ENCODE measurements around the gene KPNA4. TPM values are rescaled to one million over a fixed set of nuclear protein-coding genes. Genes with fewer than 3 reads are reported as not detected.

The KPNA4 gene
- total RNA-seq, 1 experiment from 2014 or later = 76.7 TPM

GRCh38 chr3:160562952-160563351 is 2.4 kb downstream of the KPNA4 start:
- peaks cover 14% of the 10 kb centered on the region for H3K23me2 ChIP-seq (ENCODE audit: insufficient read length, low read depth, low read length, poor library complexity, severe bottlenecking)
- peaks cover 12 to 23% (median 19%) of the 10 kb centered on the region in 3 experiments for H3K36me3 Mint-ChIP-seq (ENCODE audit: insufficient read depth in 1 of 3, low read depth in 3 of 3)
- no peak overlapping the region for H4K5ac ChIP-seq (ENCODE audit: insufficient read length, low read depth, low read length)
- H4K8ac ChIP-seq (replicated peaks; ENCODE audit: insufficient read length, low read depth, low read length) = no peak overlapping the region
- H3K9ac ChIP-seq (ENCODE audit: extremely low read depth, insufficient read length, low read length) = no peak overlapping the region
- no peak for TF ChIP-seq CTCF (conservative IDR thresholded peaks at IDR 0.05)
- no peaks in the 10 kb centered on the region for H3K27me3 Mint-ChIP-seq (ENCODE audit: low read depth)
- H4K20me1 ChIP-seq (ENCODE audit: control insufficient read depth, insufficient read depth, insufficient read length) = no peaks in the 10 kb centered on the region
- H2BK12ac ChIP-seq (ENCODE audit: insufficient read length, low read depth, low read length) = no peak overlapping the region
- H3K18ac ChIP-seq (ENCODE audit: insufficient read length, low read depth, low read length) = no peak overlapping the region
- no peak overlapping the region for H3K14ac ChIP-seq (ENCODE audit: insufficient read depth, low read length)
- H3T11ph ChIP-seq (ENCODE audit: low read length) = no peak overlapping the region
- no peak overlapping the region for H2AK5ac ChIP-seq (ENCODE audit: insufficient read length, low read length)
- H2BK20ac ChIP-seq (ENCODE audit: low read depth, low read length, poor library complexity, severe bottlenecking) = no peak overlapping the region
- no peak overlapping the region for H3K27ac ChIP-seq (ENCODE audit: insufficient read length, low read depth, low read length)
- H3K23ac ChIP-seq (ENCODE audit: insufficient read length, low read depth, low read length) = no peak overlapping the region
- peaks cover 37% of the 10 kb centered on the region; the same call in 1 of the 2 replicates for H3K79me2 ChIP-seq (ENCODE audit: insufficient read depth, low read length)
- no peak overlapping the region for H2BK15ac ChIP-seq (ENCODE audit: low read depth, low read length)
- no peaks in the 10 kb centered on the region for H3K9me3 ChIP-seq (ENCODE audit: control insufficient read depth, low read depth, low read length)
- H4K91ac ChIP-seq (ENCODE audit: insufficient read length, low read depth, low read length) = no peak overlapping the region
- H3K4me1 Mint-ChIP-seq = peaks cover 30 to 40% of the 10 kb centered on the region in 2 experiments
- WGBS (ENCODE audit: extremely low coverage, insufficient read length, low lambda C conversion rate) = no CpG with 5 or more reads among the region's 3 CpGs
- no peak overlapping the region for H3K4me2 ChIP-seq (ENCODE audit: insufficient read depth, insufficient read length, low read length)
- peaks cover 3% of the 10 kb centered on the region for H3K79me1 ChIP-seq (ENCODE audit: insufficient read depth, low read depth, low read length, poor library complexity, severe bottlenecking)
- H3K27ac Mint-ChIP-seq = no peak overlapping the region
- H3K4me3 Mint-ChIP-seq = peak overlapping the region; percentile 49 to 99
- 0 out of 2 replicates have a peak, but pooled peaks cover 2% of the 10 kb centered on the region for H3K4me1 ChIP-seq (ENCODE audit: insufficient read depth, low read length)
- H3K9me3 Mint-ChIP-seq = peaks cover 0 to 2% of the 10 kb centered on the region in 2 experiments; a peak in 3 of 5 replicates
- DNase-seq = no peak
- no peaks in the 10 kb centered on the region for H3K27me3 ChIP-seq (ENCODE audit: insufficient read depth, low read length)
- H2BK120ac ChIP-seq (ENCODE audit: low read depth, low read length, poor library complexity, severe bottlenecking) = no peak overlapping the region
- no peak overlapping the region for H2AFZ ChIP-seq (ENCODE audit: low read length)
- H3K4ac ChIP-seq (ENCODE audit: low read depth, low read length) = no peak overlapping the region
- no peak overlapping the region for H2BK5ac ChIP-seq (ENCODE audit: insufficient read length, low read length)
- no peak overlapping the region for H3K56ac ChIP-seq (ENCODE audit: insufficient read length, low read depth, low read length)
